ENCODE results near the gene MEGF6. TPM values are rescaled to one million over a fixed set of nuclear protein-coding genes. Genes with fewer than 3 reads are reported as not detected.

MEGF6 gene
- total RNA-seq, 2 donors from 2014 or later: 22.4 to 24.9 TPM

GRCh38 chr1:3595949-3596348 is 15.4 kb downstream of the MEGF6 start:
- 68% methylated on average over 7 of the region's 7 CpGs; no CpG with 5 or more reads in 1 of the 2 donors for WGBS, 2 donors

DNA sequence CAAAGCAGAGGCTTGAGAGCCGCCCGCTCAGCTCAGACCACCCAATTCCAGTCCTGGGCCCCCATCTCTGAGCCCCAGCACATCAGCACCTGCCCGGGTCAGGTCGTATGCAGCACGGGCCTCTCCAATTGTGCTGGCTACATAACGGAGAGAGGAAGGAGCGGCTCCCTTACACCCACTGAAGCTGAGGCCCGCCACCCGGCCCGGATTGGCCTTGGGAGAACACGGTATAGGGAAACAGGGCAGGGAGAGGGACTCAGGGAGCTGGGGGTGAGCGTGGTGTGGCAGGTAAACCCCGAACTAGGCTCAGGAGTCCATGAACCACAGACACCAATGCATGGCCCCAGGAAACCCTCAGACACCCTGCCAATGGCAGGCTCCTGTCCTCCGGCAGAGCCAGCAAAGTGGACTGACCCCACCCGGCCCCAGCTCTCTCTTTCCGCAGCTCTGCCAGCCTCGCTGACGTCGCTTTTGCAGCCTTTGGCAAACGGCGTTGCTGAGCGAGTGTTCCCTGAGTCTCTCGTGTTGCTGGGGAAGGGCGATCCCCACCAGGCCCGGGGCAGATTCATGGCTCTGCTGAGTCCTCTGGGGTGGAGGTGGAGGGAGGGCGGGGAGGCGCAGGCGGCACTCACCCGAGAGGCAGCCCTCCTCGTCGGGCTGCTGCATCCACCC is 16.5 kb downstream of the MEGF6 start:
- no peak for TF ChIP-seq POLR2A (IDR thresholded peaks at IDR 0.05)
- TF ChIP-seq, protein P1, sequence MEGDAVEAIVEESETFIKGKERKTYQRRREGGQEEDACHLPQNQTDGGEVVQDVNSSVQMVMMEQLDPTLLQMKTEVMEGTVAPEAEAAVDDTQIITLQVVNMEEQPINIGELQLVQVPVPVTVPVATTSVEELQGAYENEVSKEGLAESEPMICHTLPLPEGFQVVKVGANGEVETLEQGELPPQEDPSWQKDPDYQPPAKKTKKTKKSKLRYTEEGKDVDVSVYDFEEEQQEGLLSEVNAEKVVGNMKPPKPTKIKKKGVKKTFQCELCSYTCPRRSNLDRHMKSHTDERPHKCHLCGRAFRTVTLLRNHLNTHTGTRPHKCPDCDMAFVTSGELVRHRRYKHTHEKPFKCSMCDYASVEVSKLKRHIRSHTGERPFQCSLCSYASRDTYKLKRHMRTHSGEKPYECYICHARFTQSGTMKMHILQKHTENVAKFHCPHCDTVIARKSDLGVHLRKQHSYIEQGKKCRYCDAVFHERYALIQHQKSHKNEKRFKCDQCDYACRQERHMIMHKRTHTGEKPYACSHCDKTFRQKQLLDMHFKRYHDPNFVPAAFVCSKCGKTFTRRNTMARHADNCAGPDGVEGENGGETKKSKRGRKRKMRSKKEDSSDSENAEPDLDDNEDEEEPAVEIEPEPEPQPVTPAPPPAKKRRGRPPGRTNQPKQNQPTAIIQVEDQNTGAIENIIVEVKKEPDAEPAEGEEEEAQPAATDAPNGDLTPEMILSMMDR (IDR thresholded peaks at IDR 0.05): no peak
- no peak for DNase-seq
- no peak overlapping the region for H3K27ac ChIP-seq
- ATAC-seq: no peak
- 65 to 73% methylated on average over 13 to 30 of the region's 31 CpGs for WGBS, 2 donors
- no peaks in the 10 kb centered on the region for H3K9me3 ChIP-seq
- H3K27me3 ChIP-seq: no peaks in the 10 kb centered on the region
- H3K36me3 ChIP-seq (replicated peaks in 1 of 2; ENCODE audit: insufficient read depth in 1 of 2, low read depth in 2 of 2): no peaks in the 10 kb centered on the region
- intact Hi-C loops (cut with DNase I): no loop called here
- peaks cover 12% of the 10 kb centered on the region for H3K4me1 ChIP-seq
- H3K4me3 ChIP-seq: no peak overlapping the region

More at GRCh38 chr1:3595949-3596348, 15.4 kb downstream of the MEGF6 start:
- no peaks in the 10 kb centered on the region for H3K27me3 ChIP-seq
- ATAC-seq (no peak), DNase-seq (no peak)
- TF ChIP-seq, protein P1 (IDR thresholded peaks at IDR 0.05): no peak
- TF ChIP-seq POLR2A (IDR thresholded peaks at IDR 0.05): no peak
- H3K4me1 ChIP-seq: peaks cover 12% of the 10 kb centered on the region
- H3K36me3 ChIP-seq (replicated peaks in 1 of 2; ENCODE audit: insufficient read depth in 1 of 2, low read depth in 2 of 2): no peaks in the 10 kb centered on the region
- intact Hi-C loops (cut with DNase I): no loop called here
- H3K4me3 ChIP-seq: no peak overlapping the region
- no peak overlapping the region for H3K27ac ChIP-seq
- no peaks in the 10 kb centered on the region for H3K9me3 ChIP-seq

DNA sequence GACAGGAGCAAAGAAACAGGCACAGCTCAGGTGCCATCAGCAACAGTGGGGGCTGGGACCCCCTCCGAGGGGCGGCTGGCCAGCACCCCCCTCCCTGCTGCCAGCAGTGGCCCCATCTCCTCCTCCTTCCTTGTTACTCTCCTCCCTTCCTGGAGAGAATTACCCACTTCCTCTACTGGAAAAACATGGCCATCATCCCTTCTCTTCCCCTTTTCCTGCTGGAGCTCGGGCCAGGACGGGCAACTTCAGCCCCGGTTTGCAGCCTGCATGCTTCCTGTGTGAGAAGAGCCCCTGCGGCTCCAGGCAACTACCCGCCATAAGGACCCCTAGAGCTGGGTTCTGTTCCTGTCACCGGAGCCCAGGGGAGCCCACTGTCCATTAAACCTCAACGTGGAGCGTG is 17.6 kb downstream of the MEGF6 start:
- Histone ChIP-seq H3K4me3 (no peak overlapping the region), H3K4me1 (peaks cover 11% of the 10 kb centered on the region), H3K27ac (no peak overlapping the region), H3K9me3 (no peaks in the 10 kb centered on the region), H3K36me3 (replicated peaks in 1 of 2; ENCODE audit: insufficient read depth in 1 of 2, low read depth in 2 of 2) (no peaks in the 10 kb centered on the region), H3K27me3 (no peaks in the 10 kb centered on the region)
- WGBS, 2 donors: 62 to 64% methylated on average over 6 to 10 of the region's 10 CpGs
- no peak for ATAC-seq
- intact Hi-C loops (cut with DNase I): no loop called here
- DNase-seq: no peak
- TF ChIP-seq, protein P1 (IDR thresholded peaks at IDR 0.05): no peak
- no peak for TF ChIP-seq POLR2A (IDR thresholded peaks at IDR 0.05)

DNA sequence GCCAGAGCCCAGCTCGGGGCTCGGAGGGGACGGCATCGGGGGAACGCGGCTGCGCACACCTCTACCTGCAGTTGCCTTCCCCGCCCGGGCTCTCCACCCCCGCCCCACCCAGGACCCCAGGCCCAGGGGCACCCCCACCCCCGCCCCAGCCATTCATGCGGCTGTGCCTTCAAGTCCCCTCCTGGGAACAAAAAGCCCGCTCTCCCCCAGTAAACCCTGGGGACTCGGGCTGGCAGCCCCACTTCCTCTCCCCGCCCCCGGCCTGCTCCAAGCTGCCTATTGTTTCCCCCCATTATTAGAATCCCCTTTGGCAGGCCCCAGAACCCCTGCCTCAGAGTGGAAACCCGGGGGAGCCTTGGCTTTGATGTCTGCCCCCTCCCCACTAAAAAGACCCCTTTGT is 18.0 kb downstream of the MEGF6 start:
- H3K4me1 ChIP-seq: peaks cover 7% of the 10 kb centered on the region
- H3K9me3 ChIP-seq: no peaks in the 10 kb centered on the region
- H3K4me3 ChIP-seq: no peak overlapping the region
- no peaks in the 10 kb centered on the region for H3K27me3 ChIP-seq
- no peaks in the 10 kb centered on the region for H3K36me3 ChIP-seq (replicated peaks in 1 of 2; ENCODE audit: insufficient read depth in 1 of 2, low read depth in 2 of 2)
- no peak for ATAC-seq
- intact Hi-C loops (cut with DNase I): no loop called here
- DNase-seq: no peak
- no peak overlapping the region for H3K27ac ChIP-seq
- 82 to 83% methylated on average over 4 to 14 of the region's 17 CpGs for WGBS, 2 donors
- no peak for TF ChIP-seq POLR2A (IDR thresholded peaks at IDR 0.05)
- TF ChIP-seq, protein P1 (IDR thresholded peaks at IDR 0.05): no peak

All from body of pancreas (tissue), 4 donors.